SK-N-SH (cell line): ENCODE data around the gene MED26. TPM values are rescaled to one million over a fixed set of nuclear protein-coding genes. Genes with fewer than 3 reads are reported as not detected.

Source experiments
- CTCF ChIA-PET: fragments of 300-600, 350-600 bp; formaldehyde crosslinking; extraction: SDS; loops from one replicate; lab custom pipeline; 2021; lab: Yijun Ruan, JAX
- POLR2A ChIA-PET: fragments of 350-600 bp; sonication (Branson Sonifier 250); formaldehyde crosslinking; extraction: SDS; loops from one replicate; lab custom pipeline; 2020; ENCODE audit warnings: antibody characterized with exemption, inconsistent platforms; lab: Yijun Ruan, JAX
- DNase-seq: peaks from one replicate; pipeline ENCODE4 v3.0.0; 2012
- H2AFZ ChIP-seq: fragments of 200-600 bp; sonication (generic); 2 replicates; pipeline ENCODE4 v1.8.1; 2016; ENCODE audit warnings: antibody characterized with exemption, mild to moderate bottlenecking, low read depth
- H3F3A ChIP-seq: fragments of 200-600 bp; sonication (generic); replicated peaks from 2 replicates; pipeline ENCODE3; 2016; ENCODE audit warnings: antibody characterized with exemption, mild to moderate bottlenecking; ENCODE audit not compliant: insufficient read depth
- H3K27ac ChIP-seq, 2 experiments: fragments of 200-500 bp in 1 of 2; fragments of 200-600 bp in 1 of 2; sonication (Bioruptor generic) in 1 of 2; sonication (generic), shearing (Covaris generic) in 1 of 2; 2 replicates each; pipeline versions ENCODE4 v1.5.1 to v1.6.1; 2014 to 2016; ENCODE audit warnings: low read depth in 2 of 2, inconsistent platforms in 1 of 2, low read length in 1 of 2, mild to moderate bottlenecking in 1 of 2, mixed read lengths in 1 of 2
- H3K27me3 ChIP-seq: fragments of 200-600 bp; sonication (generic), shearing (Covaris generic); 2 replicates; pipeline ENCODE4 v1.6.1; 2016; ENCODE audit warnings: mixed run types; ENCODE audit not compliant: insufficient read depth
- H3K36me3 ChIP-seq, 2 experiments: fragments of 200-500 bp in 1 of 2; fragments of 200-600 bp in 1 of 2; sonication (Bioruptor generic) in 1 of 2; sonication (generic) in 1 of 2; replicated peaks in 1 of 2; 2 replicates each; pipeline versions ENCODE3 to v1.5.1; 2014 to 2016; ENCODE audit warnings: low read length in 1 of 2, mild to moderate bottlenecking in 1 of 2; ENCODE audit not compliant: insufficient read depth in 2 of 2, control insufficient read depth in 1 of 2
- H3K4me1 ChIP-seq, 2 experiments: fragments of 200-500 bp in 1 of 2; fragments of 200-600 bp in 1 of 2; sonication (Bioruptor generic) in 1 of 2; sonication (generic), shearing (Covaris generic) in 1 of 2; 2 replicates each; pipeline versions ENCODE4 v1.5.1 to v1.6.1; 2014 to 2016; ENCODE audit warnings: low read depth in 1 of 2, low read length in 1 of 2, mixed run types in 1 of 2; ENCODE audit not compliant: insufficient read depth in 2 of 2, control insufficient read depth in 1 of 2
- H3K4me2 ChIP-seq: fragments of 200-600 bp; sonication (generic), shearing (Covaris generic); 2 replicates; pipeline ENCODE4 v1.6.1; 2017; ENCODE audit warnings: mixed run types
- H3K4me3 ChIP-seq, 2 experiments: fragments of 200-500 bp in 1 of 2; fragments of 200-600 bp in 1 of 2; sonication (Bioruptor generic) in 1 of 2; sonication (generic), shearing (Covaris generic) in 1 of 2; 2 replicates each; pipeline versions ENCODE4 v1.5.1 to v1.8.1; 2014 to 2016; ENCODE audit warnings: low read depth in 2 of 2, inconsistent platforms in 1 of 2, low read length in 1 of 2, mild to moderate bottlenecking in 1 of 2, mixed read lengths in 1 of 2, moderate library complexity in 1 of 2
- H3K79me2 ChIP-seq: fragments of 200-600 bp; sonication (generic); 2 replicates; pipeline ENCODE4 v1.8.1; 2017; ENCODE audit warnings: mild to moderate bottlenecking; ENCODE audit not compliant: insufficient read depth
- H3K9ac ChIP-seq: fragments of 200-600 bp; sonication (generic); 2 replicates; pipeline ENCODE4 v1.6.1; 2017; ENCODE audit warnings: mixed run types
- H3K9me2 ChIP-seq: fragments of 200-600 bp; sonication (generic); 2 replicates; pipeline ENCODE4 v1.6.1; 2017; ENCODE audit warnings: mixed run types
- H3K9me3 ChIP-seq: fragments of 200-600 bp; sonication (generic); 2 replicates; pipeline ENCODE4 v1.6.1; 2017; ENCODE audit warnings: mixed run types, mild to moderate bottlenecking, moderate library complexity
- H4K20me1 ChIP-seq: fragments of 200-600 bp; sonication (generic); 2 replicates; pipeline ENCODE4 v1.6.1; 2017; ENCODE audit warnings: mild to moderate bottlenecking, mixed run types; ENCODE audit not compliant: insufficient read depth
- CHD2 ChIP-seq: fragments of 150-350 bp; IDR thresholded peaks from 2 replicates; pipeline ENCODE4 v1.6.1; 2018; ENCODE audit warnings: low read length; ENCODE audit not compliant: partially characterized antibody
- EP300 ChIP-seq, 2 experiments: IDR thresholded peaks; 2 replicates each; pipeline versions ENCODE4 v1.4.0 to v1.6.1; 2012; ENCODE audit warnings: borderline replicate concordance in 1 of 2, low read depth in 1 of 2, low read length in 1 of 2
- FOSL2 ChIP-seq: IDR thresholded peaks from 2 replicates; pipeline ENCODE4 v1.4.0; 2012; ENCODE audit warnings: low read depth, mild to moderate bottlenecking, moderate library complexity, borderline replicate concordance
- FOXJ3 ChIP-seq: sonication (generic); formaldehyde crosslinking; IDR thresholded peaks from 2 replicates; pipeline ENCODE4 v1.5.1; 2020; ENCODE audit warnings: mild to moderate bottlenecking, missing genetic modification reagents
- GABPA ChIP-seq: IDR thresholded peaks from 2 replicates; pipeline ENCODE4 v1.4.0; 2012; ENCODE audit warnings: low read depth, mild to moderate bottlenecking
- IRF3 ChIP-seq: fragments of 150-350 bp; IDR thresholded peaks from 2 replicates; pipeline ENCODE4 v1.6.1; 2016; ENCODE audit warnings: mild to moderate bottlenecking, low read depth, low read length
- JUND ChIP-seq: IDR thresholded peaks from 2 replicates; pipeline ENCODE4 v1.4.0; 2012
- MEF2A ChIP-seq: IDR thresholded peaks from 2 replicates; pipeline ENCODE4 v1.4.0; 2012; ENCODE audit warnings: low read depth, borderline replicate concordance
- POLR2AphosphoS5 ChIP-seq: IDR thresholded peaks from 2 replicates; pipeline ENCODE4 v1.6.1; 2012; ENCODE audit warnings: low read depth, low read length
- RCOR1 ChIP-seq: fragments of 150-350 bp; IDR thresholded peaks from 2 replicates; pipeline ENCODE4 v1.6.1; 2017; ENCODE audit warnings: antibody characterized with exemption, low read length
- USF2 ChIP-seq: fragments of 150-350 bp; IDR thresholded peaks from 2 replicates; pipeline ENCODE4 v1.6.1; 2017; ENCODE audit warnings: antibody characterized with exemption, low read length, low read depth, borderline replicate concordance
- ZBTB33 ChIP-seq: IDR thresholded peaks from 2 replicates; pipeline ENCODE4 v1.4.0; 2012; ENCODE audit warnings: low read depth, borderline replicate concordance
- WGBS: methylation state at CpG from one replicate; pipeline ENCODE4 v1.1.6; 2017; ENCODE audit warnings: low lambda C conversion rate; 5-methylcytosine and 5-hydroxymethylcytosine counted together
- polyA plus RNA-seq, 3 experiments: library from polyadenylated mRNA; depleted of rRNA; stranded (reverse); fragments of >200 nt; gene quantifications; 2 replicates each; pipeline ENCODE4 v1.2.3, GENCODE V29; 2012

The MED26 gene
- polyA plus RNA-seq, 1 of the 3 experiments (the other 2 are of a cell fraction): 3.5 TPM

GRCh38 chr19:16586991-16587832, 40.8 kb downstream of the MED26 start:
- peak overlapping the region in 1 of 2 experiments; percentile 77; a peak in 2 of 4 replicates for H3K27ac ChIP-seq
- H4K20me1 ChIP-seq: peaks cover 99% of the 10 kb centered on the region
- no peak for DNase-seq
- no peaks in the 10 kb centered on the region for H3K9me2 ChIP-seq
- ChIA-PET POLR2A (interaction anchor here (0.8 to 1.9 kb wide), 3 partner anchors 12 to 41 kb away, joined by 3 to 10 read pairs (median 5); partner anchors contain the start of genes MED26 and SLC35E1), CTCF (interaction anchor here (1.0 to 1.2 kb wide), 2 partner anchors 9 to 60 kb away, joined by 3 to 6 read pairs; no protein-coding TSS in a partner anchor)
- peaks cover 99% of the 10 kb centered on the region for H3K79me2 ChIP-seq
- H3K9ac ChIP-seq: no peak overlapping the region
- no peaks in the 10 kb centered on the region for H3K27me3 ChIP-seq
- no peak overlapping the region for H3K4me3 ChIP-seq
- H3K4me2 ChIP-seq: peak overlapping the region; percentile 7; the same call in 1 of the 2 replicates
- H3F3A ChIP-seq: peaks cover 8% of the 10 kb centered on the region
- no peaks in the 10 kb centered on the region for H3K9me3 ChIP-seq
- no peak overlapping the region for H2AFZ ChIP-seq
- WGBS: 69% methylated on average over 8 of the region's 20 CpGs
- peak; percentile 25; the same call in 1 of the 2 replicates for TF ChIP-seq FOSL2
- TF ChIP-seq USF2: no peak
- TF ChIP-seq, all 33 proteins: peak for 1
- Histone ChIP-seq H3K36me3 (no peaks in the 10 kb centered on the region), H3K4me1 (peaks cover 50 to 85% of the 10 kb centered on the region in 2 experiments)

DNA sequence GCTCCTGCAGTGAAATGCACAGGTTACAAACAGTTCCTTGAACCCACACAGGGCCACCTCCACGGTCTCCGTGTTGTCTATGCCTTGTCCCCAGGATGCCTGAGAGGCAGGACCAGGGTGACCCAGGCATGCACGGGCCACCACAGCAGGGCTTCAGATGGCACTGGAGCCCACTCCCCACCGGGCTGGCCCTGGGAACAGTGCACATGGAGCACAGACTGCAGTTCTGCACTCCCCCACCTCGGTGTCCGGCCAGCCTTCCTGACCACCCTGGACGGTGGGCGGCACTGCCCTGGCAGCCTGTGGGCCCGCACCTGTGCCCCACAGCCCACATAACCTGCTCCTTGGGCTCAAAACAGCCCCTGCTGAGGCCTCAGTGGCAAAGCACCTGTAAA, 41.5 kb downstream of the MED26 start:
- no peak overlapping the region for H3K9ac ChIP-seq
- POLR2A ChIA-PET: interaction anchor here (1.9 kb wide), 1 partner anchor 14 kb away, joined by 10 read pairs; the partner anchor contains the start of gene SLC35E1
- H3K4me1 ChIP-seq: peaks cover 50 to 85% of the 10 kb centered on the region in 2 experiments

More for the DNA sequence above, 41.5 kb downstream of the MED26 start:
- Histone ChIP-seq H3K27ac (no peak overlapping the region; a peak in 1 of 4 replicates), H4K20me1 (peaks cover 97% of the 10 kb centered on the region), H3K9me2 (no peaks in the 10 kb centered on the region), H3K79me2 (peaks cover 99% of the 10 kb centered on the region), H3F3A (peaks cover 8% of the 10 kb centered on the region), H2AFZ (no peak overlapping the region), H3K27me3 (no peaks in the 10 kb centered on the region), H3K9me3 (no peaks in the 10 kb centered on the region), H3K36me3 (no peaks in the 10 kb centered on the region), H3K4me2 (0 out of 2 replicates have a peak overlapping the region, but pooled peaks have one; percentile 7), H3K4me3 (no peak overlapping the region)
- no CpG with 5 or more reads among the region's 9 CpGs for WGBS
- TF ChIP-seq EP300 (IDR thresholded peaks at IDR 0.05; ENCODE audit: borderline replicate concordance in 1 of 2, low read depth in 1 of 2, low read length in 1 of 2) (no peak), JUND (no peak), ZBTB33 (no peak), MEF2A (no peak), IRF3 (no peak), GABPA (no peak), POLR2AphosphoS5 (no peak), CHD2 (no peak), RCOR1 (no peak), FOXJ3 (no peak)
- DNase-seq: no peak
- CTCF ChIA-PET: no interaction called here
